ENCODE measurements around the gene RPS23.
A peak's percentile ranks its signal among the peaks of the same experiment; 100 is the strongest.

Gene RPS23

GRCh38 chr5:82277987-82278710 is at the start of gene RPS23:
TSS of gene RPS23 (minus strand) at chr5:82278354. CDS start at chr5:82278323, 31 bp downstream.
- peak; percentile 88 for DNase-seq

- DNase-seq, result no peak
Observed at GRCh38 chr5:82327941-82328340, 49.8 kb upstream of the RPS23 start.

- DNase-seq, result no peak
Observed at GRCh38 chr5:82325996-82326395, 47.8 kb upstream of the RPS23 start.

- DNase-seq, result no peak
Observed at GRCh38 chr5:82325155-82325554, 47.0 kb upstream of the RPS23 start.

- DNase-seq, result no peak
Observed at GRCh38 chr5:82320966-82321365, 42.8 kb upstream of the RPS23 start.

- no peak for DNase-seq
Observed at GRCh38 chr5:82319651-82320376, 41.7 kb upstream of the RPS23 start.

GRCh38 chr5:82319192-82319591 is 41.0 kb upstream of the RPS23 start:
- no peak for DNase-seq

GRCh38 chr5:82314964-82315758 is 37.0 kb upstream of the RPS23 start:
- no peak for DNase-seq

GRCh38 chr5:82313016-82313415 is 34.9 kb upstream of the RPS23 start:
- no peak for DNase-seq

- no peak for DNase-seq
Observed at GRCh38 chr5:82312373-82312856, 34.3 kb upstream of the RPS23 start.

GRCh38 chr5:82309091-82309531 is 31.0 kb upstream of the RPS23 start:
- no peak for DNase-seq

GRCh38 chr5:82308416-82308815 is 30.3 kb upstream of the RPS23 start:
- no peak for DNase-seq

GRCh38 chr5:82307451-82307850 is 29.3 kb upstream of the RPS23 start:
- DNase-seq, result no peak

GRCh38 chr5:82306151-82306550 is 28.0 kb upstream of the RPS23 start:
- no peak for DNase-seq

- no peak for DNase-seq
Observed at GRCh38 chr5:82301190-82301589, 23.0 kb upstream of the RPS23 start.

- no peak for DNase-seq
Observed at GRCh38 chr5:82298668-82299067, 20.5 kb upstream of the RPS23 start.

GRCh38 chr5:82297711-82298110 is 19.6 kb upstream of the RPS23 start:
- no peak for DNase-seq

- no peak for DNase-seq
Observed at GRCh38 chr5:82296929-82297328, 18.8 kb upstream of the RPS23 start.

GRCh38 chr5:82295959-82296531 is 17.9 kb upstream of the RPS23 start:
- no peak for DNase-seq

- no peak for DNase-seq
Observed at GRCh38 chr5:82295144-82295543, 17.0 kb upstream of the RPS23 start.

- DNase-seq, result no peak
Observed at GRCh38 chr5:82291420-82291819, 13.3 kb upstream of the RPS23 start.

GRCh38 chr5:82290908-82291307 is 12.8 kb upstream of the RPS23 start:
- no peak for DNase-seq

- DNase-seq, result no peak
Observed at GRCh38 chr5:82290005-82290404, 11.9 kb upstream of the RPS23 start.

All from CD4-positive, alpha-beta T cell treated with Interleukin-15 for 1 hour (primary cell).